Thoracic aorta (tissue), 2 donors: ENCODE measurements around the gene SV2B. TPM values are rescaled to one million over a fixed set of nuclear protein-coding genes. Genes with fewer than 3 reads are reported as not detected.

Experiments
- ATAC-seq: fragments of 150-250 bp; one replicate; pipeline ENCODE4 v1.8.0; 2017; ENCODE audit warnings: low read depth; ENCODE audit not compliant: insufficient number of reproducible peaks, low FRiP score
- DNase-seq: peaks from one replicate; pipeline ENCODE4 v3.0.0-alpha.2; 2020; ENCODE audit warnings: low spot score
- H3K27ac ChIP-seq, 2 donors: fragments of 200-600 bp; sonication (generic); 1 replicate in 1 of 2; 2 replicates in 1 of 2; pipeline ENCODE4 v1.5.1; 2016; ENCODE audit warnings: mild to moderate bottlenecking in 2 of 2, moderate library complexity in 2 of 2
- H3K27me3 ChIP-seq: fragments of 200-600 bp; sonication (generic); replicated peaks from 2 replicates; pipeline ENCODE4 v1.6.0; 2016; ENCODE audit warnings: mild to moderate bottlenecking; ENCODE audit not compliant: insufficient read depth
- H3K36me3 ChIP-seq: fragments of 200-600 bp; sonication (generic); one replicate; pipeline ENCODE4 v1.5.1; 2016
- H3K4me1 ChIP-seq, 2 donors: fragments of 200-600 bp; sonication (generic); 1 replicate in 1 of 2; 2 replicates in 1 of 2; pipeline versions ENCODE4 v1.5.1 to v1.6.0; 2016; ENCODE audit warnings: low read depth in 2 of 2, mild to moderate bottlenecking in 1 of 2; ENCODE audit not compliant: control insufficient read depth in 1 of 2
- H3K4me3 ChIP-seq: fragments of 200-600 bp; sonication (generic); 2 replicates; pipeline ENCODE4 v1.5.1; 2016; ENCODE audit warnings: mild to moderate bottlenecking
- H3K9me3 ChIP-seq: fragments of 200-600 bp; sonication (generic); 2 replicates; pipeline ENCODE4 v1.5.1; 2016
- total RNA-seq, 2 donors: library from RNA; depleted of rRNA; stranded (reverse); fragments of >200 nt; gene quantifications; one replicate each; pipeline versions ENCODE4 v1.1.0 to v1.2.3, GENCODE V29; 2016
- TF ChIP-seq, protein P1 (sequence below): fragments of 200-600 bp; sonication (generic); IDR thresholded peaks from one replicate; pipeline ENCODE4 v1.5.1; 2019; ENCODE audit warnings: antibody characterized with exemption

SV2B gene
- total RNA-seq, 2 donors from 2014 or later = 2.6 TPM; not detected in 1

DNA sequence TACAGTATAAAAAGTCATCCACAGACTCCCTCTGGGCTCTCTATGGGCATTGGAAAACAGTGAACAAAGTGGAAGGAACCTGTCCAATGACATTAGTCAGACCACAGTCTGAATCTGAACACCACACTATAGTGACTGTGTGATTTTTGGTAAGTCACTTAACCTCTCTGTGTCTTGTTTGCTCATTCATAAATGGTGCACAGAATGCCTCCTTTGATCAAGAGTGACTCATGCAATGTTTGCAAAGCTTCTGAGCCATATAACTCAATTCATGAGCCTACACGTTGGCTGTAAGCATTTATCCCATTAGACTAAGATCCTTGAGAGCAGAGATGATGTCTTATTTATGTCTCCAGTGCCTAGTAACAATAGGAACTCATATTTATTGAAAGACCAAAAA is 46.7 kb downstream of the SV2B start:
- TF ChIP-seq, protein P1, sequence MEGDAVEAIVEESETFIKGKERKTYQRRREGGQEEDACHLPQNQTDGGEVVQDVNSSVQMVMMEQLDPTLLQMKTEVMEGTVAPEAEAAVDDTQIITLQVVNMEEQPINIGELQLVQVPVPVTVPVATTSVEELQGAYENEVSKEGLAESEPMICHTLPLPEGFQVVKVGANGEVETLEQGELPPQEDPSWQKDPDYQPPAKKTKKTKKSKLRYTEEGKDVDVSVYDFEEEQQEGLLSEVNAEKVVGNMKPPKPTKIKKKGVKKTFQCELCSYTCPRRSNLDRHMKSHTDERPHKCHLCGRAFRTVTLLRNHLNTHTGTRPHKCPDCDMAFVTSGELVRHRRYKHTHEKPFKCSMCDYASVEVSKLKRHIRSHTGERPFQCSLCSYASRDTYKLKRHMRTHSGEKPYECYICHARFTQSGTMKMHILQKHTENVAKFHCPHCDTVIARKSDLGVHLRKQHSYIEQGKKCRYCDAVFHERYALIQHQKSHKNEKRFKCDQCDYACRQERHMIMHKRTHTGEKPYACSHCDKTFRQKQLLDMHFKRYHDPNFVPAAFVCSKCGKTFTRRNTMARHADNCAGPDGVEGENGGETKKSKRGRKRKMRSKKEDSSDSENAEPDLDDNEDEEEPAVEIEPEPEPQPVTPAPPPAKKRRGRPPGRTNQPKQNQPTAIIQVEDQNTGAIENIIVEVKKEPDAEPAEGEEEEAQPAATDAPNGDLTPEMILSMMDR = no peak

DNA sequence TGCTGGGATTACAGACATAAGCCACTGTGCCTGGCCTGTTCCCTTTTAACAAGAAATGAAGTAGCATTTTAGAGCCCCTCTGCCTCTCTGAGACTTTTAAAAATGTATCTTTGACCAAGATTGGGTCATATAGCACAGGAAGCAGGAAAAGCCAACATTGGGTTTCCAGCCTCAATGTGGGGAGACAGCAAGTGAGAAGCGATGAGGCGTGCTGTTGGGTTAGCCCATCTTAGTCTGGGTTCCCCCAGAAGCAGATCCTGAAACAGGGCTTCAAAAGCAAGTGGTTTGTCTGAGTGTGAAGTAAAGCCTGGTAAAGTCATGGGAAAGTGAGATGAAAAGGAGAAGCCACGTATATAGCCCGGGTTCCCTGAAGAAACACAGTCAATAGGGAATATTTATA is 48.2 kb downstream of the SV2B start:
- Histone ChIP-seq H3K36me3 (no peaks in the 10 kb centered on the region), H3K9me3 (no peaks in the 10 kb centered on the region), H3K27me3 (no peaks in the 10 kb centered on the region), H3K4me1 (no peaks in the 10 kb centered on the region), H3K4me3 (no peak overlapping the region), H3K27ac (no peak overlapping the region)
- ATAC-seq (no peak), DNase-seq (no peak)
- TF ChIP-seq, protein P1 = no peak

More for the DNA sequence above, 46.7 kb downstream of the SV2B start:
- H3K9me3 ChIP-seq = no peaks in the 10 kb centered on the region
- no peak for ATAC-seq
- no peak for DNase-seq
- no peak overlapping the region for H3K4me3 ChIP-seq
- H3K4me1 ChIP-seq = no peaks in the 10 kb centered on the region
- no peaks in the 10 kb centered on the region for H3K36me3 ChIP-seq
- no peaks in the 10 kb centered on the region for H3K27me3 ChIP-seq
- H3K27ac ChIP-seq = no peak overlapping the region

DNA sequence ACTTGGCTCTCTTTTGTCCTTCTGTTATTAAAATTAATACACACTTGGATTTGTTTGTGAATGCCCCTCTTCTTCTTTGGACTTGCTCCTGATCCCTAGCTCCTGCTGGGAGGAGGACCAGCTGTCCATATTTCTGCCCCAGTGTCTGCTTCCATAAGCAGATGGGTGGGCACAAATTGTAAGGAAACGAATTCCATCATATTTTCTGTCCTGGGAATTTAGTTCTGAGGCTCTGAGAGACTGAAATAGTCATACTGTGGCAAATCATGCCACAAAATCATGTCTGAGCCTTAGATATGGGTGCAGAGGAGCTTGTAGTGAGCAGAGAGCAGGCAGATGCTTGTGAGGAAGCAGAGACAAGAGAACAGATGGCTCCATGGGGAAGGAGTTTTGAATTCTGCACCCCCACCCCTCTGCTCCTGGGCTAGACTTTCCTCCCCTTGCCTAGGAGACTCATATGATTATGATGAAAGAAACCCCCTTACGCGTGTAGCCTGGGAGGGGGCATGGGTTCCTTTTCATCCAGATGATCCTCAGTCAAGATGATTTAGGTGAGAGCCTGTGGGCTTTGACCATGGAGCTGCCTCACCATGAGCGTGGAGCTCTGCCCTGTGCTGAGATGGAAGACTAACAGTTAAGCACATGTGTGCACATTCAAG is 50.6 kb downstream of the SV2B start:
- DNase-seq = no peak
- H3K27me3 ChIP-seq = no peaks in the 10 kb centered on the region
- no peaks in the 10 kb centered on the region for H3K36me3 ChIP-seq
- ATAC-seq = no peak
- no peaks in the 10 kb centered on the region for H3K9me3 ChIP-seq
- no peaks in the 10 kb centered on the region for H3K4me1 ChIP-seq
- H3K4me3 ChIP-seq = no peak overlapping the region
- H3K27ac ChIP-seq = no peak overlapping the region
- TF ChIP-seq, protein P1 = no peak

DNA sequence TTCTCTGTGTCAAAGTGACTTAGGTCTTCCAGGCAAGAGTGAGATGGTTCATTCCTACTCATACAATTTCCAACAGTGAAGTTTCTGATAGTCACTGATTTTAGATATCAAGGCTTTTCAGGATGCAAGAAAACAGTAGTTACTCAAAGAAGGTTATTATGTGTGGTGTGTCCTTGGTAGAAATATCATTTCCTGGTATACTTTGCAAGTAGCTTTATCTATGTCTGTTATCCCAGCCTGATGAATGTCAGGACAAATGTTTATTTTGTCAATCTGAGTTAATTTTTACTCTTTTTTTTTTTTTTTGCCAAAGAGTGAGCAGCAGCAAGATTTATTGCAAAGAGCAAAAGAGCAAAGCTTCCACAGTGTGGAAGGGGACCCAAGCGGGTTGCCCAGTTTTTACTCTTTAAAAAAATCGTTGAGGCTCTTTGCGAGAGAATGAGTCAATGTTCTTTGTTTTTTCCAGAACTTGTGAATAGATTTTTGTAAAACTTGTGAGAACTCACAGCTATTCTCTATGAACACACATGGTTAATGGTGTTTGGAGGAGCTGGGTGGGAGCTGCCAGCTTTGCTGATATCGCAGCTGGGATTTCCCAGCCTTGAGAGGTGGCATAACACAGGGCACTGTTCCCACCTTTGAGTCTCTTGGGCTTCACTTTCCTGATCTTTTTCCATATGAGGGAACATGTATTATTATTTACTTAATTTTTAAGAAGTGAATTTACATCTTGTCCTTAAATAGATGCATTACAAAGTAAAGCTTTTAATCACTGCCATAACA is 51.9 kb downstream of the SV2B start:
- ATAC-seq (no peak), DNase-seq (no peak)
- Histone ChIP-seq H3K9me3 (no peaks in the 10 kb centered on the region), H3K27me3 (no peaks in the 10 kb centered on the region), H3K27ac (no peak overlapping the region), H3K4me1 (no peaks in the 10 kb centered on the region), H3K36me3 (no peaks in the 10 kb centered on the region), H3K4me3 (no peak overlapping the region)
- TF ChIP-seq, protein P1 = no peak

DNA sequence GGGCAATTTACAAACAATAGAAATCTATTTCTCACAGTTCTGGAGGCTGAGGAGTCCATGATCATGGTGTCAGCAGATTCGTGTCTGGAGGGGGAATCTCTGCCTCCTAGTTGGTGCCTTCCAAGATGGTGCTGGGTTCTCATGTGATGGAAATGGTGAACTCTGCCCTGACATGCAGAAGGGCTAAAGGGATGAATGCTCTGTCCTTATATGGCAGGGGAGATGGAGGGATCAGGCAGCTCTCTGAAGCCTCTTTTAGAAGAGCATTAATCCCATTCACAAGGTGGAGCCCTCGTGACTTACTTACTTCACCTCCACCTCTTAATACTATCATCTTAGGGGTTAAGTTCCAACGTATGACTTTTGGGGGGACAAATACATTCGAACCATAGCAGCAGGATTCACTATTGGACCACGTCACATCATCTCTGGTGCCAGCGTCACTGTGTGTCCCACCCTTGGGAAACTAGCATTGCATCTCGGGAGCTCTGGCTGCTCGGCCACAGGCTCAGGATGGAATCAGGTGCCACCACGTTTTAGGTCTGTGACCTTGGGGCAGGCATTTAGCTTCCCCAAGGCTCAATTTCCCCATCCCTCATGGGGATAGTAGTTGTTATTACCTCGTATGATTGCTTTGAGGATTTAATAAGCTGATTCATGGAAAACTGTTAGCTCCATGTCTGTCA is 53.0 kb downstream of the SV2B start:
- no peaks in the 10 kb centered on the region for H3K4me1 ChIP-seq
- no peaks in the 10 kb centered on the region for H3K36me3 ChIP-seq
- no peaks in the 10 kb centered on the region for H3K27me3 ChIP-seq
- no peaks in the 10 kb centered on the region for H3K9me3 ChIP-seq
- no peak overlapping the region for H3K4me3 ChIP-seq
- ATAC-seq = no peak
- TF ChIP-seq, protein P1 = no peak
- DNase-seq = no peak
- no peak overlapping the region for H3K27ac ChIP-seq
